Large intestine (tissue), 3 donors: ENCODE data around the gene OR52H1. TPM values are rescaled to one million over a fixed set of nuclear protein-coding genes. Genes with fewer than 3 reads are reported as not detected.

Experiments
- DNase-seq, 2 donors: peaks; one replicate each; pipeline versions ENCODE4 v3.0.0 to v3.0.0-alpha.2; 2013
- H3K27ac ChIP-seq: one replicate; pipeline ENCODE4 v1.5.1; 2013; ENCODE audit warnings: low read length
- H3K27me3 ChIP-seq: 2 replicates; pipeline ENCODE4 v1.6.1; 2013; ENCODE audit warnings: low read length; ENCODE audit not compliant: control insufficient read depth, insufficient read depth
- H3K36me3 ChIP-seq: 2 replicates; pipeline ENCODE4 v1.6.1; 2013; ENCODE audit warnings: low read length; ENCODE audit not compliant: control insufficient read depth, insufficient read depth
- H3K4me1 ChIP-seq: one replicate; pipeline ENCODE4 v1.6.1; 2013; ENCODE audit warnings: low read length; ENCODE audit not compliant: control insufficient read depth, insufficient read depth
- H3K4me3 ChIP-seq: one replicate; pipeline ENCODE4 v1.5.1; 2013; ENCODE audit warnings: low read length
- H3K9me3 ChIP-seq: one replicate; pipeline ENCODE4 v1.6.1; 2013; ENCODE audit warnings: mild to moderate bottlenecking, low read depth, low read length, moderate library complexity; ENCODE audit not compliant: control insufficient read depth
- WGBS: methylation state at CpG from one replicate; pipeline ENCODE4 v1.1.5; 2013; ENCODE audit warnings: low lambda C conversion rate; ENCODE audit not compliant: insufficient coverage; 5-methylcytosine and 5-hydroxymethylcytosine counted together
- polyA plus RNA-seq: library from polyadenylated mRNA; unstranded; fragments of 120-200 nt; gene quantifications from one replicate; pipeline ENCODE4 v1.2.1, GENCODE V29; 2013

Gene OR52H1
- polyA plus RNA-seq, 1 donor, result not detected

GRCh38 chr11:5534046-5534445, 14.3 kb downstream of the OR52H1 start:
- Histone ChIP-seq H3K36me3 (no peaks in the 10 kb centered on the region), H3K9me3 (no peaks in the 10 kb centered on the region), H3K27me3 (no peaks in the 10 kb centered on the region), H3K4me3 (no peak overlapping the region), H3K4me1 (no peaks in the 10 kb centered on the region), H3K27ac (no peak overlapping the region)
- WGBS, result 83% methylated on average over 1 of the region's 1 CpG
- DNase-seq, result no peak

GRCh38 chr11:5531053-5531831, 17.1 kb downstream of the OR52H1 start:
- DNase-seq, result no peak
- Histone ChIP-seq H3K36me3 (no peaks in the 10 kb centered on the region), H3K4me3 (no peak overlapping the region), H3K27ac (no peak overlapping the region), H3K9me3 (no peaks in the 10 kb centered on the region), H3K4me1 (no peaks in the 10 kb centered on the region), H3K27me3 (no peaks in the 10 kb centered on the region)
- 20% methylated on average over 1 of the region's 2 CpGs for WGBS

GRCh38 chr11:5528495-5528894, 19.8 kb downstream of the OR52H1 start:
- WGBS, result no CpG with 5 or more reads among the region's 1 CpG
- no peaks in the 10 kb centered on the region for H3K9me3 ChIP-seq
- H3K27me3 ChIP-seq, result no peaks in the 10 kb centered on the region
- H3K4me3 ChIP-seq, result no peak overlapping the region
- no peaks in the 10 kb centered on the region for H3K4me1 ChIP-seq
- no peak for DNase-seq
- no peaks in the 10 kb centered on the region for H3K36me3 ChIP-seq
- no peak overlapping the region for H3K27ac ChIP-seq

- no peak for DNase-seq
- no peaks in the 10 kb centered on the region for H3K27me3 ChIP-seq
- no peaks in the 10 kb centered on the region for H3K4me1 ChIP-seq
- no CpG with 5 or more reads among the region's 5 CpGs for WGBS
- no peak overlapping the region for H3K27ac ChIP-seq
- no peaks in the 10 kb centered on the region for H3K36me3 ChIP-seq
- H3K9me3 ChIP-seq, result no peaks in the 10 kb centered on the region
- H3K4me3 ChIP-seq, result no peak overlapping the region
These were observed 20.6 kb downstream of the OR52H1 start for GRCh38 chr11:5527716-5528115.

- DNase-seq, result no peak
- Histone ChIP-seq H3K4me3 (no peak overlapping the region), H3K4me1 (no peaks in the 10 kb centered on the region), H3K9me3 (no peaks in the 10 kb centered on the region), H3K36me3 (no peaks in the 10 kb centered on the region), H3K27ac (no peak overlapping the region), H3K27me3 (no peaks in the 10 kb centered on the region)
- WGBS, result no CpG with 5 or more reads among the region's 3 CpGs
These were observed 23.6 kb downstream of the OR52H1 start for GRCh38 chr11:5524756-5525155.

- DNase-seq, result no peak
- Histone ChIP-seq H3K27me3 (no peaks in the 10 kb centered on the region), H3K4me3 (no peak overlapping the region), H3K27ac (no peak overlapping the region), H3K4me1 (no peaks in the 10 kb centered on the region), H3K36me3 (no peaks in the 10 kb centered on the region), H3K9me3 (no peaks in the 10 kb centered on the region)
- no CpG with 5 or more reads among the region's 2 CpGs for WGBS
These were observed 26.0 kb downstream of the OR52H1 start for GRCh38 chr11:5522308-5522707.

GRCh38 chr11:5521540-5521939, 26.8 kb downstream of the OR52H1 start:
- Histone ChIP-seq H3K36me3 (no peaks in the 10 kb centered on the region), H3K4me1 (no peaks in the 10 kb centered on the region), H3K4me3 (no peak overlapping the region), H3K9me3 (no peaks in the 10 kb centered on the region), H3K27ac (no peak overlapping the region), H3K27me3 (no peaks in the 10 kb centered on the region)
- no peak for DNase-seq
- no CpG with 5 or more reads among the region's 4 CpGs for WGBS

- H3K27me3 ChIP-seq, result no peaks in the 10 kb centered on the region
- no peaks in the 10 kb centered on the region for H3K36me3 ChIP-seq
- WGBS, result 100% methylated on average over 2 of the region's 2 CpGs
- DNase-seq, result no peak
- H3K4me3 ChIP-seq, result no peak within 1 kb of the TSS
- H3K4me1 ChIP-seq, result no peaks in the 10 kb centered on the region
- no peaks in the 10 kb centered on the region for H3K9me3 ChIP-seq
- no peak within 1 kb of the TSS for H3K27ac ChIP-seq
These were observed 31.7 kb downstream of the OR52H1 start, which contains the start of gene UBQLNL for GRCh38 chr11:5516599-5516998. UBQLNL (minus strand) TSS chr11:5516699; CDS start chr11:5516441, 258 bp downstream.

- Histone ChIP-seq H3K36me3 (no peaks in the 10 kb centered on the region), H3K27me3 (no peaks in the 10 kb centered on the region), H3K27ac (no peak overlapping the region), H3K4me3 (no peak overlapping the region), H3K9me3 (no peaks in the 10 kb centered on the region), H3K4me1 (no peaks in the 10 kb centered on the region)
- DNase-seq, result no peak
These were observed 33.5 kb downstream of the OR52H1 start for GRCh38 chr11:5514841-5515240.

- no peaks in the 10 kb centered on the region for H3K27me3 ChIP-seq
- H3K27ac ChIP-seq, result no peak within 1 kb of the TSS
- H3K36me3 ChIP-seq, result no peaks in the 10 kb centered on the region
- no peaks in the 10 kb centered on the region for H3K4me1 ChIP-seq
- no peaks in the 10 kb centered on the region for H3K9me3 ChIP-seq
- no peak within 1 kb of the TSS for H3K4me3 ChIP-seq
- DNase-seq, result no peak
- no CpG with 5 or more reads among the region's 4 CpGs for WGBS
These were observed 38.5 kb downstream of the OR52H1 start, which contains the start of gene UBQLN3 for GRCh38 chr11:5509803-5510202. UBQLN3 (minus strand) TSS chr11:5509957; CDS start chr11:5509558, 399 bp downstream.

GRCh38 chr11:5508605-5509004, 39.7 kb downstream of the OR52H1 start:
- DNase-seq, result no peak
- no peaks in the 10 kb centered on the region for H3K36me3 ChIP-seq
- H3K27ac ChIP-seq, result no peak overlapping the region
- no peaks in the 10 kb centered on the region for H3K4me1 ChIP-seq
- no peaks in the 10 kb centered on the region for H3K9me3 ChIP-seq
- no peaks in the 10 kb centered on the region for H3K27me3 ChIP-seq
- H3K4me3 ChIP-seq, result no peak overlapping the region
- no CpG with 5 or more reads among the region's 8 CpGs for WGBS
